Body of pancreas (tissue), 4 donors: ENCODE measurements around the gene TMC8.

Source experiments
- POLR2A ChIP-seq, 3 donors: fragments of 450-650 bp; IDR thresholded peaks; one replicate each; pipeline ENCODE4 v1.6.1; 2016; ENCODE audit warnings: antibody characterized with exemption in 3 of 3, mild to moderate bottlenecking in 2 of 3
- TF ChIP-seq, protein P1 (sequence below), 7 experiments: fragments of 450-650 bp in 4 of 7; fragments of 200-600 bp in 3 of 7; sonication (generic) in 3 of 7; IDR thresholded peaks; one replicate each; pipeline ENCODE4 v1.5.1; 2016 to 2019; ENCODE audit warnings: antibody characterized with exemption in 7 of 7

DNA sequence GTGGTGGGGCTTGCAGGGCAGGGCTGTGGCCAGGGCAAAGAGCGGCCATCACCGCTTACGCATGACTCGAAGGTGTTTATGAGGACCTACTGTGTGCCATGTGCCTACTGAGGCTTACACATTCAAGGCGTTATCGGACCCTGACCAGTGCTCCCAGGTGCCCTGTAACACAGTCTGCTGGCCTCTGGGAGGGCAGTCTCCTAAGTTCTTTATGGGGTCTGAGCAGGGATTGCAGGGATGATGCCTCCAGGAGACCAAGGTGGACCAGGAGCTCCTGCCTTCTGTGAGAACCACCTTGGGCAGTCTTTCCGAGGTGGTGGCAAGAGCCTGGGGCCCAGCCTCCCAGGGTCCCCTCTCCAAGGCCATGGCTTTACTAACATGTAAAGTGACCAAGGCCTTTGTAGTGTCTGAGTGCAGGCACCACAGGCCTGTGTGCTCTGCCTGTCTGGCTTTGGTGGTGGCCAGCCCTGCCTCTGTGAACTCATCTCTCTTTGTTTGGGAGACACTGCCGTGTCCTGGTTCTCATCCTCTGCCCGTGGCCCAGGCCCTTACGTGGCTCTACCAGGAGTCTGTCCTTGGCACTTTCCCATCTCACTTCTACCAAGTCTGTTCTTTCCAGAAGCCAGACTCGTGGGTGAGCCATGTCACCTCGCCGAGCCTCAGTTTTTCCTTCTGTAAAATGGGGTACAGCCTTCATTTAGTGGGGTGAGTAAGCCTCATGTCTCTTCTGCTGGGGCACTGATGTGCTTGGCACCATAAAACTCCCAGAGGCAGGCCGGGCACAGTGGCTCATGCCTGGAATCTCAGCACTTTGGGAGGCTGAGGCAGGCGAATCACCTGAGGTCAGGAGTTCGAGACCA is 34.4 kb downstream of the TMC8 start:
- TF ChIP-seq, protein P1, sequence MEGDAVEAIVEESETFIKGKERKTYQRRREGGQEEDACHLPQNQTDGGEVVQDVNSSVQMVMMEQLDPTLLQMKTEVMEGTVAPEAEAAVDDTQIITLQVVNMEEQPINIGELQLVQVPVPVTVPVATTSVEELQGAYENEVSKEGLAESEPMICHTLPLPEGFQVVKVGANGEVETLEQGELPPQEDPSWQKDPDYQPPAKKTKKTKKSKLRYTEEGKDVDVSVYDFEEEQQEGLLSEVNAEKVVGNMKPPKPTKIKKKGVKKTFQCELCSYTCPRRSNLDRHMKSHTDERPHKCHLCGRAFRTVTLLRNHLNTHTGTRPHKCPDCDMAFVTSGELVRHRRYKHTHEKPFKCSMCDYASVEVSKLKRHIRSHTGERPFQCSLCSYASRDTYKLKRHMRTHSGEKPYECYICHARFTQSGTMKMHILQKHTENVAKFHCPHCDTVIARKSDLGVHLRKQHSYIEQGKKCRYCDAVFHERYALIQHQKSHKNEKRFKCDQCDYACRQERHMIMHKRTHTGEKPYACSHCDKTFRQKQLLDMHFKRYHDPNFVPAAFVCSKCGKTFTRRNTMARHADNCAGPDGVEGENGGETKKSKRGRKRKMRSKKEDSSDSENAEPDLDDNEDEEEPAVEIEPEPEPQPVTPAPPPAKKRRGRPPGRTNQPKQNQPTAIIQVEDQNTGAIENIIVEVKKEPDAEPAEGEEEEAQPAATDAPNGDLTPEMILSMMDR (IDR thresholded peaks at IDR 0.05) = no peak
- TF ChIP-seq POLR2A (IDR thresholded peaks at IDR 0.05) = no peak
